NCI-H526 (cell line): ENCODE results near the gene SLC22A23.

ENCODE experiments used
- DNase-seq, 2 experiments: peaks; one replicate each; lab custom pipeline; 2025; lab: John Stamatoyannopoulos, UW

The SLC22A23 gene

GRCh38 chr6:3444276-3445088 is 12.4 kb downstream of the SLC22A23 start:
- DNase-seq: peak in 1 of 2 experiments; percentile 24

GRCh38 chr6:3443221-3443515 is 13.7 kb downstream of the SLC22A23 start:
- DNase-seq: no peak

GRCh38 chr6:3442431-3443220 is 14.2 kb downstream of the SLC22A23 start:
- no peak for DNase-seq

- DNase-seq: no peak
Observed at GRCh38 chr6:3440911-3441310, 15.9 kb downstream of the SLC22A23 start.

DNA sequence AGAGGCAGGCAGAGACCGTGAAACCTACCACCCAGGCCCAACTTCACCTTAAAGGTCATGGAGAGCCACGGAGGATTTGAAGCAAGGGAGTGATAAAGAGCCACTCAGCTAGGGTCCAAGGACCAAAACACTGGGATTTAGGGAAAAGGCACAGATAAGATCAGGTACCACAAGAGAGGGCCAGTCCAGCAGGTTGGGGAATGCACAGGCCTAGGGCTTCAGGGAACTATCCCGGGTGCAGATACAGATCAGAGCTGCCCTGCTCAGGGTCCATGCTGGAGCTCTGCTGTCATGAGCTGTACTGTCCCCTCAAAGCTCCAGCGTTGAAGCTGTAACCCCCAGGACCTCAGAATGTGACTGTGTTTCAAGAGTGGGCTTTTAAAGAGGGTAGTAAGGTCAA is 16.9 kb downstream of the SLC22A23 start:
- DNase-seq: no peak

GRCh38 chr6:3438190-3439167 is 18.4 kb downstream of the SLC22A23 start:
- DNase-seq: peak; percentile 61 to 87

DNA sequence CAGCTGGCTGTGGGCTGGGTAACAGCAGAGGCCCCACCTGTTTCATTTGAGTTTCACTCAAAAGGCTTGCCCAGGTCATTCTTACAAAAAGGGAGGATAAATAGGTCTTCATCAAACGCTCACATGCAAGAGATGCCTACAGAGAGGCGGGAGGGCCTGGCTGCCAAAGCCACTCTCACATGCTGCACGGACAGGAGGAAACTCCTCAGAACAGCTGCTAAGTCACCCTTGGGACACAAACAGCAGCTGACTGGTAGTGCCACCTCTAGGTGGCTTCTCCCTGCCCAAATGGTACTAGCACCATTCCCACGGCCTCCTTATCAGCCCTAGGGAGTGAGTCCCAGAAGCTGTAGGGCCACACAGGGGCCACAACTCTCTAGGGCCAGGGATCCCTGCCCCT is 23.8 kb downstream of the SLC22A23 start:
- no peak for DNase-seq

- no peak for DNase-seq
Observed at GRCh38 chr6:3432416-3432815, 24.4 kb downstream of the SLC22A23 start.

- no peak for DNase-seq
Observed at GRCh38 chr6:3431994-3432393, 24.9 kb downstream of the SLC22A23 start.

DNA sequence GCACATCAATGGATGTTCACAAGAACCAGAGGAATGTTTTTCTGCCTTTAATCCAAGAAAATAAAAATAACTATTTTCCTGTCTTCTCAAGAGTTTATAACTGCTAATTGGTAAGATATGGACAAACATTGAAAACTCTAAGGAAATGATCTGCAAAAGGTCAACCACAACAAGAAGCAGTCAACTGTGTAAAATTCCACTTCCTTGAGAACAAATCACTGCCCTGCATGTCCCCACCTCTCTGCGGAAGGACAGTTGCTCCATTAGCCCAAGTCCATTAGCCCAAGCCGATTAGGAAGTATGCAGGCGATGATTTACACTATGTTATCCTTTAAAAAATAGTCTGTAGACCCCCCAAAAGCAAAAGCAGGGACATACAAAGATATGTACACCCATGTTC is 27.6 kb downstream of the SLC22A23 start:
- DNase-seq: no peak

- DNase-seq: no peak
Observed at GRCh38 chr6:3428700-3429099, 28.1 kb downstream of the SLC22A23 start.

- no peak for DNase-seq
Observed at GRCh38 chr6:3428247-3428646, 28.6 kb downstream of the SLC22A23 start.

DNA sequence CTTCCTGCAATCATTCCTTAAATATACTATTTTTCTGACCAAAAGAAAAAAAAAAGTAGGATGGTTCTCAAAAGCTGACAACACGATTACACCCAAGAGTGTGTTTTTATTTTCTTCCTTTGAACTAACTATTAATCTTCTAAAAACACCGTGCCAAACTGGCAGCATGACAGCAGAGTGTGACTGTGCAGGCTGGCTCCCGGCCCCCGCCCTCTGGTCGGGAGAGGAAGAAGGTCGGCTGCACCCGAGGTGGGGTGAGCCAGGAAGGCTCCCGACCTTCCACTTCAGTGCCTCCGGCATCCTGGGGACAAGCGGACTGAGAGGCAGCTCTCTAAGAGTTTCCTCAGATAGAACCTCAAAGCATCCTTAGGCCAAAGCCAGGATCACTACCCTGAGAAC is 29.2 kb downstream of the SLC22A23 start:
- no peak for DNase-seq

GRCh38 chr6:3426927-3427686 is 29.7 kb downstream of the SLC22A23 start:
- DNase-seq: no peak

DNA sequence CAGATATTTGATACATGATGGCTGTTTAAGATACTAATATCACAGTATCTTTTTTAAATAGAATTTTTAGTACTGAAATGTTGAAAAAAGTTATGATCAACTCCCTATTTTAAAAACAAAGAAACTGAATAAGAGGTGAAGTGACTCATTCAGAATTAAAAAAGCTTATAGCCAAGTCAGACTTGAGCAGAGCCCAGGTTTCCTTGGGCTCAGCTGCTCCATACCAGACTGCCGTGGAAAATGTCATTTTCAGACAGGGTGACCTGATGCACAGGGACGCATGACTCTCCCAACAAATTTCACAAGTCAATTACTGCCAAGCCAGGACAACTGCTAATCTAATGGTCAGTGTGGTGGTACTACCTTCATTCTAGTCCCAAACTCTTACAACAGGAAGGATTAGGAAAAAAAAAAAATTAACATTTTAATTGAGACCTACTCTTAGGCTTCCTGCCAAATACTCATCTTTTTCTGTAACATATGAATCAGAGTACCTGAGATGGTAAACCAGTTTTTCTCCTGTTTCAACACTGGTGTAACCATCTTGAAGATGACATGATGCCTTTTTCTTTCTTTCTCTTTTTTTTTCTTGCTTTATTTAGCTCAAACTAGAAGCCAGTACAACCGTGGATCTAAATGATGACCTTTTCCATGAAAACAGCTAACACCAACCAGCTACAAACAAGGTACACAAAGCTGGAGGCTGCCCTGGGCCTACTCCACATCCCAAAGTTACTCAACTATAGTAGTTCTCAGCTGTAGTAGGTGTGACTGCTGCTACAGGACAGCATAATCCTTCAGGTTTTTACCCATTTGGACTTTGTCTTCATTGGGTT is 30.5 kb downstream of the SLC22A23 start:
- DNase-seq: no peak

GRCh38 chr6:3425574-3425973 is 31.3 kb downstream of the SLC22A23 start:
- DNase-seq: no peak

- DNase-seq: no peak
Observed at GRCh38 chr6:3424185-3424927, 32.5 kb downstream of the SLC22A23 start.

GRCh38 chr6:3423439-3424184 is 33.2 kb downstream of the SLC22A23 start:
- DNase-seq: no peak

GRCh38 chr6:3422435-3423070 is 34.3 kb downstream of the SLC22A23 start:
- DNase-seq: no peak
